Measurements from ENCODE around the gene PARK7.
"Not testable (repeated sequence)": the region's sequence is repeated elsewhere in the genome, so short reads cannot be mapped to it uniquely, and the experiment has no call there.

GRCh38 chr1:7963841-7964240 lies 2.3 kb downstream of the PARK7 start:
- TF ChIP-seq, protein P1, sequence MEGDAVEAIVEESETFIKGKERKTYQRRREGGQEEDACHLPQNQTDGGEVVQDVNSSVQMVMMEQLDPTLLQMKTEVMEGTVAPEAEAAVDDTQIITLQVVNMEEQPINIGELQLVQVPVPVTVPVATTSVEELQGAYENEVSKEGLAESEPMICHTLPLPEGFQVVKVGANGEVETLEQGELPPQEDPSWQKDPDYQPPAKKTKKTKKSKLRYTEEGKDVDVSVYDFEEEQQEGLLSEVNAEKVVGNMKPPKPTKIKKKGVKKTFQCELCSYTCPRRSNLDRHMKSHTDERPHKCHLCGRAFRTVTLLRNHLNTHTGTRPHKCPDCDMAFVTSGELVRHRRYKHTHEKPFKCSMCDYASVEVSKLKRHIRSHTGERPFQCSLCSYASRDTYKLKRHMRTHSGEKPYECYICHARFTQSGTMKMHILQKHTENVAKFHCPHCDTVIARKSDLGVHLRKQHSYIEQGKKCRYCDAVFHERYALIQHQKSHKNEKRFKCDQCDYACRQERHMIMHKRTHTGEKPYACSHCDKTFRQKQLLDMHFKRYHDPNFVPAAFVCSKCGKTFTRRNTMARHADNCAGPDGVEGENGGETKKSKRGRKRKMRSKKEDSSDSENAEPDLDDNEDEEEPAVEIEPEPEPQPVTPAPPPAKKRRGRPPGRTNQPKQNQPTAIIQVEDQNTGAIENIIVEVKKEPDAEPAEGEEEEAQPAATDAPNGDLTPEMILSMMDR (IDR thresholded peaks at IDR 0.05): not testable (repeated sequence)
- not testable (repeated sequence) for TF ChIP-seq POLR2AphosphoS5 (IDR thresholded peaks at IDR 0.05); EP300 (IDR thresholded peaks at IDR 0.05; ENCODE audit: low read depth)

Measured in transverse colon (tissue), 4 donors.